ENCODE results near the gene NUDT15.

DNA sequence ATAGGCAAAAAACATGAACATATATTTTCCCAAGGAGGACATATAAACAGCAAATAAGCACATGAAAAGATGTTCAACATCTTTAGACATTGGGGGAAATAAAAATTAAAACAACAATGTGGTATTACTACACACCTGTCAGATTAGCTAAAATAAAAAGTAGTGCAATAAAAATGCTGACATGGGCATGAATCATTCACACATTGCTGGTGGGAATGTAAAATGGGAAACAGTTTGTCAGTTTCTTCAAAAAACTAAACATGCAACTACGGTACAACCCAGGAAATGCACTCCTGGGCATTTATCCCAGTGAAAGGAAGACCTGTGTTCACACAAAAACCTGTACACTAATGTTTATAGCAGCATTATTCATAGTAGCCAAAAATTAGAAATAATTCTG is 31.1 kb upstream of the NUDT15 start:
- TF ChIP-seq EP300 (IDR thresholded peaks at IDR 0.05; ENCODE audit: borderline replicate concordance in 1 of 2, low read depth in 2 of 2, low read length in 2 of 2) (no peak), CEBPB (IDR thresholded peaks at IDR 0.05; ENCODE audit: low read depth, low read length) (no peak), POLR2A (IDR thresholded peaks at IDR 0.05; ENCODE audit: control extremely low read depth in 1 of 2, low read depth in 2 of 2, low read length in 2 of 2) (no peak), SP2 (IDR thresholded peaks at IDR 0.05; ENCODE audit: low read length) (no peak)
- TF ChIP-seq, protein P1, sequence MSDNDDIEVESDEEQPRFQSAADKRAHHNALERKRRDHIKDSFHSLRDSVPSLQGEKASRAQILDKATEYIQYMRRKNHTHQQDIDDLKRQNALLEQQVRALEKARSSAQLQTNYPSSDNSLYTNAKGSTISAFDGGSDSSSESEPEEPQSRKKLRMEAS (IDR thresholded peaks at IDR 0.05), result no peak
- TF ChIP-seq, protein P2, sequence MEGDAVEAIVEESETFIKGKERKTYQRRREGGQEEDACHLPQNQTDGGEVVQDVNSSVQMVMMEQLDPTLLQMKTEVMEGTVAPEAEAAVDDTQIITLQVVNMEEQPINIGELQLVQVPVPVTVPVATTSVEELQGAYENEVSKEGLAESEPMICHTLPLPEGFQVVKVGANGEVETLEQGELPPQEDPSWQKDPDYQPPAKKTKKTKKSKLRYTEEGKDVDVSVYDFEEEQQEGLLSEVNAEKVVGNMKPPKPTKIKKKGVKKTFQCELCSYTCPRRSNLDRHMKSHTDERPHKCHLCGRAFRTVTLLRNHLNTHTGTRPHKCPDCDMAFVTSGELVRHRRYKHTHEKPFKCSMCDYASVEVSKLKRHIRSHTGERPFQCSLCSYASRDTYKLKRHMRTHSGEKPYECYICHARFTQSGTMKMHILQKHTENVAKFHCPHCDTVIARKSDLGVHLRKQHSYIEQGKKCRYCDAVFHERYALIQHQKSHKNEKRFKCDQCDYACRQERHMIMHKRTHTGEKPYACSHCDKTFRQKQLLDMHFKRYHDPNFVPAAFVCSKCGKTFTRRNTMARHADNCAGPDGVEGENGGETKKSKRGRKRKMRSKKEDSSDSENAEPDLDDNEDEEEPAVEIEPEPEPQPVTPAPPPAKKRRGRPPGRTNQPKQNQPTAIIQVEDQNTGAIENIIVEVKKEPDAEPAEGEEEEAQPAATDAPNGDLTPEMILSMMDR (IDR thresholded peaks at IDR 0.05; ENCODE audit: control extremely low read depth in 1 of 3, insufficient read depth in 1 of 3, low read depth in 1 of 3, low read length in 3 of 3), result no peak
